ENCODE results near the gene NAALADL2. TPM values are rescaled to one million over a fixed set of nuclear protein-coding genes. Genes with fewer than 3 reads are reported as not detected.

NAALADL2 gene
- total and polyA plus RNA-seq, 8 donors = 0.76 to 15.4 (median 7.9) TPM

GRCh38 chr3:175107231-175107630 lies 248.1 kb downstream of the NAALADL2 start:
- no peaks in the 10 kb centered on the region for H3K27me3 ChIP-seq
- no peak for DNase-seq
- TF ChIP-seq CTCF (IDR thresholded peaks at IDR 0.05) = no peak
- H3K27ac ChIP-seq = no peak overlapping the region
- WGBS, 2 donors = 74 to 93% methylated on average over 2 of the region's 2 CpGs
- intact Hi-C loops (cut with DNase I) = no loop called here
- H3K36me3 ChIP-seq = no peaks in the 10 kb centered on the region
- no peaks in the 10 kb centered on the region for H3K9me3 ChIP-seq
- ATAC-seq = no peak
- FAIRE-seq = no peak
- no peak overlapping the region for H3K4me3 ChIP-seq
- peaks cover 0 to 4% (median 4%) of the 10 kb centered on the region in 3 donors for H3K4me1 ChIP-seq

GRCh38 chr3:175107995-175108394 lies 248.9 kb downstream of the NAALADL2 start:
- Histone ChIP-seq H3K4me3 (no peak overlapping the region), H3K27ac (no peak overlapping the region), H3K4me1 (peaks cover 0 to 4% (median 4%) of the 10 kb centered on the region in 3 donors), H3K27me3 (no peaks in the 10 kb centered on the region), H3K9me3 (no peaks in the 10 kb centered on the region), H3K36me3 (no peaks in the 10 kb centered on the region)
- no peak for ATAC-seq
- DNase-seq = no peak
- TF ChIP-seq CTCF (IDR thresholded peaks at IDR 0.05) = no peak
- no peak for FAIRE-seq
- intact Hi-C loops (cut with DNase I) = no loop called here

GRCh38 chr3:175108613-175109151 lies 249.5 kb downstream of the NAALADL2 start:
- Histone ChIP-seq H3K9me3 (no peaks in the 10 kb centered on the region), H3K4me1 (peaks cover 0 to 4% (median 4%) of the 10 kb centered on the region in 3 donors), H3K36me3 (no peaks in the 10 kb centered on the region), H3K4me3 (no peak overlapping the region), H3K27ac (no peak overlapping the region), H3K27me3 (no peaks in the 10 kb centered on the region)
- intact Hi-C loops (cut with DNase I) = no loop called here
- ATAC-seq (no peak), FAIRE-seq (no peak), DNase-seq (no peak)
- TF ChIP-seq CTCF (IDR thresholded peaks at IDR 0.05) = no peak
- WGBS, 2 donors = 32 to 80% methylated on average over 2 of the region's 2 CpGs

GRCh38 chr3:175111036-175111435 lies 251.9 kb downstream of the NAALADL2 start:
- ATAC-seq = peak in 3 of 4 donors; percentile 34 to 79 (median 53)
- TF ChIP-seq CTCF (IDR thresholded peaks at IDR 0.05) = no peak
- no peak for FAIRE-seq
- Histone ChIP-seq H3K27ac (no peak overlapping the region), H3K4me1 (peaks cover 0 to 4% (median 4%) of the 10 kb centered on the region in 3 donors), H3K36me3 (no peaks in the 10 kb centered on the region), H3K9me3 (no peaks in the 10 kb centered on the region), H3K4me3 (no peak overlapping the region), H3K27me3 (no peaks in the 10 kb centered on the region)
- 59 to 67% methylated on average over 2 of the region's 2 CpGs for WGBS, 2 donors
- DNase-seq = peak in 1 of 6 donors; percentile 44
- intact Hi-C loops (cut with DNase I) = no loop called here

- TF ChIP-seq CTCF (IDR thresholded peaks at IDR 0.05) = no peak
- DNase-seq (no peak), ATAC-seq (no peak), FAIRE-seq (no peak)
- H3K36me3 ChIP-seq = no peaks in the 10 kb centered on the region
- H3K9me3 ChIP-seq = no peaks in the 10 kb centered on the region
- intact Hi-C loops (cut with DNase I) = no loop called here
- no peak overlapping the region for H3K4me3 ChIP-seq
- no peaks in the 10 kb centered on the region for H3K4me1 ChIP-seq
- no peaks in the 10 kb centered on the region for H3K27me3 ChIP-seq
- no peak overlapping the region for H3K27ac ChIP-seq
- 89 to 92% methylated on average over 1 of the region's 1 CpG for WGBS, 2 donors
Measured at GRCh38 chr3:175118382-175118941, 259.3 kb downstream of the NAALADL2 start.
